HG02840 (cell line): ENCODE measurements around the gene UGP2.
"Not testable (repeated sequence)": the region's sequence is repeated elsewhere in the genome, so short reads cannot be mapped to it uniquely, and the experiment has no call there.

Source experiments
- ATAC-seq: cut with Tn5 transposase; IDR thresholded peaks from one replicate; pipeline ENCODE4 v1.9.1; 2021; ENCODE audit warnings: mild to moderate bottlenecking, moderate library complexity, moderate number of reproducible peaks; ENCODE audit not compliant: unreplicated experiment, low FRiP score

The UGP2 gene

GRCh38 chr2:63888490-63889402 is 47.0 kb downstream of the UGP2 start:
- ATAC-seq: no peak

GRCh38 chr2:63890678-63891077 is 49.0 kb downstream of the UGP2 start:
- no peak for ATAC-seq

GRCh38 chr2:63891488-63892030 is 49.9 kb downstream of the UGP2 start:
- ATAC-seq: no peak

GRCh38 chr2:63893163-63893562 is 51.5 kb downstream of the UGP2 start:
- no peak for ATAC-seq

- ATAC-seq: no peak
These were observed 52.5 kb downstream of the UGP2 start for GRCh38 chr2:63894167-63894566.

- no peak for ATAC-seq
These were observed 57.1 kb downstream of the UGP2 start for GRCh38 chr2:63898839-63899238.

GRCh38 chr2:63899639-63900038 is 57.9 kb downstream of the UGP2 start:
- ATAC-seq: no peak

GRCh38 chr2:63902149-63902548 is 60.5 kb downstream of the UGP2 start:
- no peak for ATAC-seq

GRCh38 chr2:63903003-63903402 is 61.3 kb downstream of the UGP2 start:
- no peak for ATAC-seq

- no peak for ATAC-seq
These were observed 72.6 kb downstream of the UGP2 start for GRCh38 chr2:63914311-63914710.

GRCh38 chr2:63926815-63927214 is 85.1 kb downstream of the UGP2 start:
- ATAC-seq: no peak

- ATAC-seq: not testable (repeated sequence)
These were observed 90.4 kb downstream of the UGP2 start for GRCh38 chr2:63932104-63932503.
